ENCODE measurements around the gene TREM2.

- TF ChIP-seq CTCF (conservative IDR thresholded peaks at IDR 0.05 in 1 of 2, IDR thresholded peaks at IDR 0.05 in 1 of 2; ENCODE audit: low read depth in 1 of 2, low read length in 2 of 2) (no peak), EZH2 (IDR thresholded peaks at IDR 0.05; ENCODE audit: low read length, missing control alignments) (no peak)
Measured at GRCh38 chr6:41135062-41135832, 27.7 kb downstream of the TREM2 start.
